Neuronal stem cell (in vitro differentiated cells): ENCODE results near the gene SLC38A10.

Experiments
- DNase-seq: peaks from one replicate; pipeline ENCODE4 v3.0.0-alpha.2; 2013; ENCODE audit warnings: low spot score
- H2AFZ ChIP-seq: one replicate; pipeline ENCODE4 v1.6.1; 2013; ENCODE audit warnings: mild to moderate bottlenecking, low read length, inconsistent platforms
- H2AK5ac ChIP-seq: 2 replicates; pipeline ENCODE4 v1.6.1; 2013; ENCODE audit warnings: low read depth, mild to moderate bottlenecking, inconsistent platforms, low read length, moderate library complexity, mixed read lengths
- H2BK120ac ChIP-seq: 2 replicates; pipeline ENCODE4 v1.6.1; 2013; ENCODE audit warnings: low read depth, mild to moderate bottlenecking, inconsistent platforms, low read length, moderate library complexity, mixed read lengths
- H2BK12ac ChIP-seq: one replicate; pipeline ENCODE4 v1.6.1; 2013; ENCODE audit warnings: low read length, inconsistent platforms
- H2BK15ac ChIP-seq: 2 replicates; pipeline ENCODE4 v1.6.1; 2013; ENCODE audit warnings: mild to moderate bottlenecking, low read length, inconsistent platforms, mixed read lengths
- H2BK5ac ChIP-seq: one replicate; pipeline ENCODE4 v1.6.1; 2013; ENCODE audit warnings: inconsistent platforms, mild to moderate bottlenecking, low read length, moderate library complexity
- H3K14ac ChIP-seq: one replicate; pipeline ENCODE4 v1.6.1; 2013; ENCODE audit warnings: low read length, inconsistent platforms
- H3K18ac ChIP-seq: 2 replicates; pipeline ENCODE4 v1.6.1; 2013; ENCODE audit warnings: low read length, inconsistent platforms
- H3K23ac ChIP-seq: 2 replicates; pipeline ENCODE4 v1.6.1; 2013; ENCODE audit warnings: low read depth, mild to moderate bottlenecking, mixed read lengths, low read length, inconsistent platforms; ENCODE audit not compliant: poor library complexity
- H3K27ac ChIP-seq: replicated peaks from 3 replicates; pipeline ENCODE4 v1.5.1; 2013; ENCODE audit warnings: low read length, inconsistent platforms
- H3K27me3 ChIP-seq, 3 experiments: 2 replicates each; pipeline ENCODE4 v1.6.1; 2013; ENCODE audit warnings: low read length in 3 of 3, mild to moderate bottlenecking in 2 of 3, inconsistent platforms in 1 of 3, low read depth in 1 of 3, mixed read lengths in 1 of 3, moderate library complexity in 1 of 3; ENCODE audit not compliant: control insufficient read depth in 3 of 3, insufficient read depth in 3 of 3
- H3K36me3 ChIP-seq, 2 donors: replicated peaks in 1 of 2; 2 replicates each; pipeline ENCODE4 v1.6.1; 2013; ENCODE audit warnings: low read length in 2 of 2; ENCODE audit not compliant: control insufficient read depth in 2 of 2, insufficient read depth in 2 of 2
- H3K4ac ChIP-seq: 2 replicates; pipeline ENCODE4 v1.6.1; 2013; ENCODE audit warnings: inconsistent platforms, mild to moderate bottlenecking, low read length, moderate library complexity
- H3K4me1 ChIP-seq, 2 donors: 1 replicate in 1 of 2; 2 replicates in 1 of 2; pipeline ENCODE4 v1.6.1; 2013; ENCODE audit warnings: low read length in 2 of 2, low read depth in 1 of 2; ENCODE audit not compliant: control insufficient read depth in 2 of 2, insufficient read depth in 1 of 2
- H3K4me2 ChIP-seq: one replicate; pipeline ENCODE4 v1.6.1; 2013; ENCODE audit warnings: mild to moderate bottlenecking, low read length, inconsistent platforms; ENCODE audit not compliant: insufficient read depth, poor library complexity, severe bottlenecking
- H3K4me3 ChIP-seq, 2 donors: 2 replicates each; pipeline ENCODE4 v1.5.1; 2013; ENCODE audit warnings: low read length in 2 of 2, mild to moderate bottlenecking in 2 of 2, inconsistent platforms in 1 of 2, moderate library complexity in 1 of 2
- H3K79me1 ChIP-seq: one replicate; pipeline ENCODE4 v1.6.1; 2013; ENCODE audit warnings: low read depth, mild to moderate bottlenecking, inconsistent platforms, low read length, moderate library complexity
- H3K9ac ChIP-seq: one replicate; pipeline ENCODE4 v1.6.1; 2013; ENCODE audit warnings: mild to moderate bottlenecking, low read depth, low read length, inconsistent platforms; ENCODE audit not compliant: poor library complexity
- H3K9me3 ChIP-seq, 2 donors: replicated peaks in 1 of 2; 2 replicates each; pipeline versions ENCODE3 to v1.6.1; 2013; ENCODE audit warnings: low read length in 2 of 2, mild to moderate bottlenecking in 2 of 2, inconsistent platforms in 1 of 2, low read depth in 1 of 2, mixed read lengths in 1 of 2, moderate library complexity in 1 of 2; ENCODE audit not compliant: control insufficient read depth in 2 of 2, insufficient read depth in 1 of 2
- H4K8ac ChIP-seq: one replicate; pipeline ENCODE4 v1.6.1; 2013; ENCODE audit warnings: low read depth, mild to moderate bottlenecking, inconsistent platforms, low read length, moderate library complexity
- H4K91ac ChIP-seq: one replicate; pipeline ENCODE4 v1.6.1; 2013; ENCODE audit warnings: low read length, low read depth, mild to moderate bottlenecking, inconsistent platforms; ENCODE audit not compliant: poor library complexity
- WGBS, 2 donors: extraction: QIAGEN DNeasy Blood & Tissue Kit; methylation state at CpG; one replicate each; pipeline ENCODE4 v1.1.7; 2013; ENCODE audit warnings: missing lambda C conversion rate in 2 of 2, mixed read lengths in 1 of 2; ENCODE audit not compliant: insufficient read length in 2 of 2, insufficient replicate concordance in 1 of 2; ENCODE audit errors: extremely low coverage in 2 of 2; 5-methylcytosine and 5-hydroxymethylcytosine counted together

The SLC38A10 gene

DNA sequence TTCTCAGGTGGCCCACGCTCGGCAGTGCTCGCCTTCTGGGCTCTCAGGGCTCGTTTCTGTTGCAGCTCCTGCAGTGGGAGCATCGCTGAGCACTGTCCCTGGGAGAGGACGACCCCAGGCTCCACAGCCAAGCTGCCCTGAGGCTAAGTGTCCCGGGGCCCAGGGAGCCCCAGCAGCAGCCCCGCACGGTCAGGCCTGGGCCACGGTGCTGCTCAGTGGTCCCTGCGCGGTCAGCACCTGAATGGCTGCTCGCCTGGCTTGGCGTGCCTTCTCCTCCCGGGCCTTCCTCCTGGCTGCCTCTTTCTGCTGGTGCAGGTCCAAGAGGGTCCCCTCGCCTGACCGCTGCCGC lies 95.7 kb downstream of the SLC38A10 start:
- Histone ChIP-seq H3K4me3 (no peak overlapping the region), H3K27me3 (no peaks in the 10 kb centered on the region), H3K36me3 (peaks cover 41 to 89% of the 10 kb centered on the region in 2 donors), H3K4ac (no peak overlapping the region), H2AK5ac (no peak overlapping the region), H3K9me3 (no peaks in the 10 kb centered on the region), H3K4me1 (no peaks in the 10 kb centered on the region), H3K9ac (no peak overlapping the region), H4K8ac (no peak overlapping the region), H3K27ac (no peak overlapping the region), H2BK120ac (no peak overlapping the region), H2BK12ac (no peak overlapping the region), H2AFZ (no peak overlapping the region), H3K23ac (no peak overlapping the region), H4K91ac (peak overlapping the region; percentile 53), H3K4me2 (no peak overlapping the region), H2BK15ac (no peak overlapping the region), H3K14ac (no peak overlapping the region), H3K79me1 (peaks cover 5% of the 10 kb centered on the region), H3K18ac (no peak overlapping the region), H2BK5ac (peak overlapping the region; percentile 24)
- WGBS, 2 donors, result no CpG with 5 or more reads among the region's 18 CpGs
- no peak for DNase-seq

DNA sequence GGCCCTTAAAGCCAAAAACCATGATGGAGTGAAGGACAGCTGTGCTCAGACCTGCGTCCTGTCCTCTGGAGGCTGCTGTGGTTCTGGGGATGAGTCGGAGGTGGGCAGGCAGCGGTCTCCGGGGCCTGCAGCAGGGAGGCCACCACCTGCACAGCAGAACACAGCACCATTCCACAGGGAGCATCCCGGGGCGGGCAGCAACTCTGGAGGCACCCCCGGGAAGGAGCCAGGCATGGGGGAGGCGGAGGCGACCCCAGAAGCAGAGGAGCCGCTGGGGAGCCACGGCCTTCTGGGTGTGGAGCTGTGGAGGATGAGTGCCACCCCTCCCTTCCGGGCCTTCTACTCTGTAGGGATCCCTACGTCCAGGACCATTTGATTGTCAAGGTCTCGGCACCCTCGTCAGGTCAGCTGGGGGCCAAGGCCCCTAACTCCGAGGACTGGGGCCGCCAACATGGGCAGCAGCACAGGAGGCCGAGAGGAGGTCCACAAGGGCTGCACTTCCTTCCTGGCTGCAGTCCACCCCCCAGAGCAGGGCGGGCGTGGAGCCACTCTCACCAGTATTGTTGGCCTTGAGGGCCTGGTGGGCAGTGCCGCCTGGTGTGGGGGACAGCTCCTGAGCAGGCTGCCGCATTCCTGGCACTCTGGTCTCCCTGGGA lies 96.2 kb downstream of the SLC38A10 start:
- Histone ChIP-seq H2AK5ac (no peak overlapping the region), H2BK5ac (peak overlapping the region; percentile 24), H3K4me3 (no peak overlapping the region), H3K9ac (peak overlapping the region; percentile 21), H3K36me3 (peaks cover 40 to 91% of the 10 kb centered on the region in 2 donors), H3K27ac (no peak overlapping the region), H3K27me3 (no peaks in the 10 kb centered on the region), H3K79me1 (peaks cover 5% of the 10 kb centered on the region), H2BK15ac (no peak overlapping the region), H3K18ac (no peak overlapping the region), H3K4me2 (no peak overlapping the region), H3K4ac (no peak overlapping the region), H4K8ac (no peak overlapping the region), H2BK120ac (no peak overlapping the region), H3K23ac (no peak overlapping the region), H2BK12ac (no peak overlapping the region), H2AFZ (no peak overlapping the region), H3K14ac (no peak overlapping the region), H3K9me3 (no peaks in the 10 kb centered on the region), H4K91ac (peak overlapping the region; percentile 53), H3K4me1 (no peaks in the 10 kb centered on the region)
- WGBS, 2 donors, result no CpG with 5 or more reads among the region's 22 CpGs
- DNase-seq, result no peak

DNA sequence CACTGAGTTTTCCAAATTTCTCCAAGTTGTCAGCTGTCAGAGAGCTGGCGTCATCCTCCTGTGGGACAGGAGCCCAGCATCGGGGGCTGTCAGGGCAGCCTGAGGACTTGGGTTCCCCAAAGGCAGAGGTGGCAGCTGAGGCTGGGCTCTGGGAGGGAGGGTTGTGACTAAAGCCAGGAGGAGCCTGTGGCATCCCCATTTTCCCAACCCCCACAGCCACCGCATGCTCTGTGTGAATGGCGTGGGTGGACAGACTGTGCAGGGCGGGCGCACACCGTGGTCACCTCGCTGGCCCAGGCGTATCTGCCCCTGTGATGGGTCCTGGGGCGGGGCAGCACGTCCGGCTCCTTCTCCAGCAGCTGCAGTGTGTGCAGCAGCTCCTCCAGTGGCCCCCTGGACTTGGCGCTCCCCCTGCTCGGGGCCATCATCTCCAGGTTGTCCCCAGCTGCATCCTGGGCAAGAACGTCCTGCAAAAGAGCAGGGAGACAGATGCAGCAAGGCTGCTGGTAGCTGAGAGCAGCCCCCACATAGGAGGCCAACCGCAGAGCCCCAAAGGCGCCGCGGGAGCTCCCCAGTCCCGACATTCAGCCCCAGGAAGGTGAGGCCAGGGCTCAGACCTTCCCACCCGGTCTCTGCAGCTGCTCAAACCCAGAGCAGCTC lies 97.1 kb downstream of the SLC38A10 start:
- H3K18ac ChIP-seq, result no peak overlapping the region
- H4K91ac ChIP-seq, result no peak overlapping the region
- H4K8ac ChIP-seq, result no peak overlapping the region
- H3K14ac ChIP-seq, result no peak overlapping the region
- peak overlapping the region; percentile 10 for H3K23ac ChIP-seq
- WGBS, 2 donors, result no CpG with 5 or more reads among the region's 21 CpGs
- H2AK5ac ChIP-seq, result no peak overlapping the region
- no peak overlapping the region for H3K4me3 ChIP-seq
- no peaks in the 10 kb centered on the region for H3K27me3 ChIP-seq
- H3K9me3 ChIP-seq, result no peaks in the 10 kb centered on the region
- no peak overlapping the region for H2BK120ac ChIP-seq
- no peak for DNase-seq
- no peak overlapping the region for H2BK12ac ChIP-seq
- peak overlapping the region; percentile 50 for H3K9ac ChIP-seq
- H3K79me1 ChIP-seq, result peaks cover 5% of the 10 kb centered on the region
- no peak overlapping the region for H3K4ac ChIP-seq
- peaks cover 36 to 91% of the 10 kb centered on the region in 2 donors for H3K36me3 ChIP-seq
- H2BK5ac ChIP-seq, result no peak overlapping the region
- no peak overlapping the region for H2AFZ ChIP-seq
- H3K27ac ChIP-seq, result no peak overlapping the region
- no peaks in the 10 kb centered on the region for H3K4me1 ChIP-seq
- no peak overlapping the region for H2BK15ac ChIP-seq
- H3K4me2 ChIP-seq, result no peak overlapping the region

DNA sequence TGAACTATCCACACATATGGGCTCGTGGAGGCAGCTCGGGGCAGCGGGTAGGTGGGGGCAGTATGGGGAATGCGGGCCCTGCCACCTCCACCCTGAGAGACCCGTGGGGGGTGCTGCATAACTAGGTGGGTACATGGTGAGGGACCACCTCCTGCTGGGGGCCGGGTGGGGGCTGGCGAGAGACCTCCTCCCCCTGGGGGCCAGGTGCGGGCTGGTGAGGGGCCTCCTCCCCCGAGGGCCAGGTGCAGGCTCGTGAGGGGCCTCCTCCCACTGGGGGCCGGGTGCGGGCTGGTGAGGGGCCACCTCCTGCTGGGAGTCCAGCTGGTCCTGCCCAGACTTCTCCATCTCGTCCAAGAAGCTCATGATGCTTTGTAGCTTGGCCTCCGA lies 97.7 kb downstream of the SLC38A10 start:
- no peak overlapping the region for H3K4ac ChIP-seq
- H3K14ac ChIP-seq, result no peak overlapping the region
- no peak overlapping the region for H3K9ac ChIP-seq
- H3K23ac ChIP-seq, result no peak overlapping the region
- no peaks in the 10 kb centered on the region for H3K9me3 ChIP-seq
- H3K4me2 ChIP-seq, result no peak overlapping the region
- no peak overlapping the region for H2AK5ac ChIP-seq
- H3K4me1 ChIP-seq, result no peaks in the 10 kb centered on the region
- no peak overlapping the region for H3K18ac ChIP-seq
- H3K4me3 ChIP-seq, result no peak overlapping the region
- no peaks in the 10 kb centered on the region for H3K27me3 ChIP-seq
- peaks cover 5% of the 10 kb centered on the region for H3K79me1 ChIP-seq
- no peak overlapping the region for H2BK15ac ChIP-seq
- no peak for DNase-seq
- no CpG with 5 or more reads among the region's 14 CpGs for WGBS, 2 donors
- no peak overlapping the region for H3K27ac ChIP-seq
- H2BK5ac ChIP-seq, result no peak overlapping the region
- H2BK120ac ChIP-seq, result no peak overlapping the region
- H2AFZ ChIP-seq, result no peak overlapping the region
- no peak overlapping the region for H4K8ac ChIP-seq
- H2BK12ac ChIP-seq, result no peak overlapping the region
- no peak overlapping the region for H4K91ac ChIP-seq
- H3K36me3 ChIP-seq, result peaks cover 35 to 90% of the 10 kb centered on the region in 2 donors
